PFSK-1 (cell line): ENCODE results near the gene NALCN. TPM values are rescaled to one million over a fixed set of nuclear protein-coding genes. Genes with fewer than 3 reads are reported as not detected.

ENCODE experiments used
- FOXP2 ChIP-seq: optimal IDR thresholded peaks from 2 replicates; pipeline ENCODE3; 2011; ENCODE audit warnings: borderline replicate concordance, control low read depth, inconsistent platforms; ENCODE audit not compliant: insufficient read depth; ENCODE audit errors: extremely low read length, extremely low read depth
- POLR2AphosphoS5 ChIP-seq: IDR thresholded peaks from 2 replicates; pipeline ENCODE4 v1.6.1; 2012; ENCODE audit warnings: low read depth, mild to moderate bottlenecking, control low read depth, low read length, moderate library complexity
- REST ChIP-seq, 2 experiments: IDR thresholded peaks; 2 replicates each; pipeline versions ENCODE4 v1.6.1 to v1.8.0; 2011 to 2012; ENCODE audit warnings: low read depth in 2 of 2, low read length in 2 of 2, control low read depth in 1 of 2, inconsistent platforms in 1 of 2, mild to moderate bottlenecking in 1 of 2, moderate library complexity in 1 of 2; ENCODE audit not compliant: insufficient read depth in 1 of 2
- SIN3A ChIP-seq: IDR thresholded peaks from 2 replicates; pipeline ENCODE4 v1.6.1; 2012; ENCODE audit warnings: mild to moderate bottlenecking, low read length, moderate library complexity, borderline replicate concordance; ENCODE audit not compliant: insufficient read depth
- TAF1 ChIP-seq: IDR thresholded peaks from 2 replicates; pipeline ENCODE4 v1.6.1; 2012; ENCODE audit warnings: low read length, control low read depth, borderline replicate concordance; ENCODE audit not compliant: insufficient read depth
- polyA plus RNA-seq: library from polyadenylated mRNA; unstranded; fragments of >200 nt; gene quantifications from one replicate; pipeline ENCODE4 v1.2.1, GENCODE V29; 2012; ENCODE audit warnings: low read depth, missing spikeins; ENCODE audit not compliant: insufficient read length

Gene NALCN
- not detected for polyA plus RNA-seq

DNA sequence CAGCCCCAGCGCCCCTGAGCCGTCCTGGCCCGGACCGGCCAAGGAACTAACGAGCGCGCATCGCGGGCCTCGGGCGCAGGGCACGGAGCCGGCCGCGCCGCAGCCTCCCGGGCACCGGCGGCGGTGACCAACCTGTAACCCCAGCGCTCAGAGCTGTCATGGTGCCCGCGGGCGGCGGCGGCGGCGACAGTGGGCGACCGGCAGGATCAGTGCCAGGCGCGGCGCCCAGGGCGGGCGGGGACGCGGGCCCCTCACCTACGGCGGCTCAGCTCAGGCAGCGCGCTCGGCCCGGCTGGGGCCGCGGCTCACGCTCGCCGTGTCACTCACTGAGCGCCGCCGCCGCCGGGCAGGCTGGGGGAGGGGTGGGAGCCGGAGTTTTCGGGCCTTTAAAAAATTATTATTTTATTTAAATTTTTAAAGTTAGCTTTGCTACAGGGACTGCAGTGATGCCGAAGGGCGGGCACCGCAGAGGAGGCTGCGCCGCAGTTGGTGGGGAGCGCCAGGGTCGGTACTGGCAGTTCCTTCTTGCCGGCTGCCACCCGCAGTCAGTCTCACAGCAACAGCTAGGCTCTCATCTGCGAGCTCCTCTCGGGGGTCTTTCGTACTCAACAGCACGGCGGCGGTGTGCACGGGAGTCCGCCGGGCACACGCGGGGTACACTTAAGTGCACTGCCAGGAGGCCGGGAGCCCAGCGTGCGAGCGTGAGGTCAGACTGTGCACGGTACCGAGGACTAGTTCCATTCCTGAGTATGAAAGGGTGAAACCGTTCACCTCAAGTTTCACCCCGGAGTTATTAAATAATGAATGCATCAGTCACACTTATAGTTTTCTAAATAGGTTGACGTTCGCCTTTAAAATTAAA lies at the start of gene NALCN:
NALCN (minus strand) TSS at position 328 of the 862 bp plus-strand sequence. CDS start 17,382 bp downstream, outside the sequence.
- TF ChIP-seq SIN3A (no peak), REST (IDR thresholded peaks at IDR 0.05; ENCODE audit: insufficient read depth in 1 of 2, low read depth in 2 of 2, low read length in 2 of 2) (no peak), TAF1 (no peak), FOXP2 (no peak), POLR2AphosphoS5 (no peak)

- no peak for TF ChIP-seq REST (IDR thresholded peaks at IDR 0.05; ENCODE audit: insufficient read depth in 1 of 2, low read depth in 2 of 2, low read length in 2 of 2)
- TF ChIP-seq FOXP2 = no peak
- TF ChIP-seq POLR2AphosphoS5 = no peak
- TF ChIP-seq SIN3A = no peak
- TF ChIP-seq TAF1 = no peak
Measured at GRCh38 chr13:101465877-101466276, 49.6 kb upstream of the NALCN start.

DNA sequence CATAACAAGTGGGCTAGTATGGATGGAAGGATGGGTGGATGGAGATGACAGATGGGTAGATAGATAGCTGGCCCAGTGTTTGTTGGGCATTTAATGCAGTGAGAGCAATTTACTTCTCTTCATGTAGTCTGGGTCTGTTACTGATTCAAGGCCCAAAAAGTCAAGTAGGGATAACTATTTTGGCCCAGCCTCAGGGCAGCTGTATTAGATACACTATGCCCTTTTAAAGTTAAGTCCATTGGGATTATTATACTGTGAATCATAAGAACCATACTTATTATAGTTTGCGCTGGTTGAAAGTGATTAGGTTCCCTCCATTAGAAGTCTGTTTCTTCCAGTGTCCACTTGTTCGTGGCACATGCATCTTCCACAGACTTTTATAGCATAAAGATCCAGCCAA lies 40.9 kb upstream of the NALCN start:
- TF ChIP-seq POLR2AphosphoS5 (no peak), FOXP2 (no peak)

GRCh38 chr13:101455863-101456262 lies 39.6 kb upstream of the NALCN start:
- no peak for TF ChIP-seq TAF1
- no peak for TF ChIP-seq POLR2AphosphoS5
- no peak for TF ChIP-seq REST (IDR thresholded peaks at IDR 0.05; ENCODE audit: insufficient read depth in 1 of 2, low read depth in 2 of 2, low read length in 2 of 2)
- no peak for TF ChIP-seq FOXP2
- TF ChIP-seq SIN3A = no peak

DNA sequence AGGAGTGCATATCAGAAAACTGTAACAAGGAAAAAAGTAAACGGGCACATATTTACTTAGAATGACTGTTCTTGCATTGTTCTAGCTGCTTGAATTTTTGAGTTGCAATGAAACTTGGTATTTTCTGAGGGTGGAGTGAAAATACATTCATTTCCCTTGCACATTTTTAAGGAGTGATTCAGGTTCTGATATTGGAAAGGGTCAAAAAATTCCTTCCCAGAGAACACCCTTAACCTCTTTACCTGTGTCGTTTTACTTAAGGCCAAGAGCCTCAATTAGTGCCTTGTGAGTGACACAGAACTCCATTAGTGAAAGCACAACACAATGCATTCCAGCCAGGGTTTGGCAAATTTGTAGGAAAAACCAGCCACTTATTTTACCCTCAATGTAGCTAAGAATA lies 38.5 kb upstream of the NALCN start:
- TF ChIP-seq REST (IDR thresholded peaks at IDR 0.05; ENCODE audit: insufficient read depth in 1 of 2, low read depth in 2 of 2, low read length in 2 of 2) (no peak), SIN3A (no peak), POLR2AphosphoS5 (no peak), FOXP2 (no peak), TAF1 (no peak)
